Thyroid gland (tissue), 4 donors: ENCODE measurements around the gene TMCC2.

Experiments
- CTCF ChIP-seq, 6 experiments: fragments of 200-600 bp in 3 of 6; fragments of 450-650 bp in 3 of 6; sonication (generic) in 3 of 6; IDR thresholded peaks; one replicate each; pipeline ENCODE4 v1.5.1; 2016 to 2019; ENCODE audit warnings: antibody characterized with exemption in 6 of 6, mild to moderate bottlenecking in 2 of 6, inconsistent platforms in 1 of 6, moderate library complexity in 1 of 6
- POLR2A ChIP-seq, 2 donors: fragments of 450-650 bp; IDR thresholded peaks; one replicate each; pipeline ENCODE4 v1.6.1; 2017; ENCODE audit warnings: antibody characterized with exemption in 2 of 2, mild to moderate bottlenecking in 2 of 2, moderate library complexity in 1 of 2

- no peak for TF ChIP-seq POLR2A (IDR thresholded peaks at IDR 0.05)
- TF ChIP-seq CTCF (IDR thresholded peaks at IDR 0.05) = no peak
Measured at GRCh38 chr1:205228093-205228521, 361 bp downstream of the TMCC2 start.
